SU-DHL-6 (cell line): ENCODE data around the gene PEX19.

Experiments
- EZH2phosphoT487 ChIP-seq: fragments of 200-600 bp; sonication (generic), shearing (Covaris generic); conservative IDR thresholded peaks from 2 replicates; pipeline ENCODE4 v1.6.1; 2018; ENCODE audit warnings: mild to moderate bottlenecking, antibody characterized with exemption, low read length, moderate library complexity, mixed read lengths
- TF ChIP-seq, protein P1 (sequence below): fragments of 200-600 bp; sonication (generic); IDR thresholded peaks from one replicate; pipeline ENCODE4 v1.5.1; 2017; ENCODE audit warnings: antibody characterized with exemption, mild to moderate bottlenecking, low read length, moderate library complexity; ENCODE audit not compliant: insufficient read depth, poor library complexity, severe bottlenecking

DNA sequence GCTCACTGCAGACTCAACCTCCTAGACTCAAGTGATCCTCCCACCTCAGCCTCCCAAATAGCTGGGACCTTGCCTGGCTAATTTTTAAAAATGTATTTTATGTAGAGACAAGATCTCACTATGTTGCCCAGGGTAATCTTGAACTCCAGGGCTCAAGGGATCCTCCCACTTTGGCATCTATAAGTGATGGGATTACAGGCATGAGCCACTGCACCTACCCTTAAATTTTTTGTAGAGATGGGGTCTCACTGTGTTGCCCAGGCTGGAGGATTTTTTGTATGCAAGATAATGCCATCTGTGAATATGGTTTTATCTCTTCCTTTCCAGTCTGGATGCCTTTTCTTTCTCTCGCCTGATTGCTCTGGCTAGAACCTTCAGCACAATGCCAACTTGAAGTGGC, 13.9 kb downstream of the PEX19 start:
- TF ChIP-seq, protein P1, sequence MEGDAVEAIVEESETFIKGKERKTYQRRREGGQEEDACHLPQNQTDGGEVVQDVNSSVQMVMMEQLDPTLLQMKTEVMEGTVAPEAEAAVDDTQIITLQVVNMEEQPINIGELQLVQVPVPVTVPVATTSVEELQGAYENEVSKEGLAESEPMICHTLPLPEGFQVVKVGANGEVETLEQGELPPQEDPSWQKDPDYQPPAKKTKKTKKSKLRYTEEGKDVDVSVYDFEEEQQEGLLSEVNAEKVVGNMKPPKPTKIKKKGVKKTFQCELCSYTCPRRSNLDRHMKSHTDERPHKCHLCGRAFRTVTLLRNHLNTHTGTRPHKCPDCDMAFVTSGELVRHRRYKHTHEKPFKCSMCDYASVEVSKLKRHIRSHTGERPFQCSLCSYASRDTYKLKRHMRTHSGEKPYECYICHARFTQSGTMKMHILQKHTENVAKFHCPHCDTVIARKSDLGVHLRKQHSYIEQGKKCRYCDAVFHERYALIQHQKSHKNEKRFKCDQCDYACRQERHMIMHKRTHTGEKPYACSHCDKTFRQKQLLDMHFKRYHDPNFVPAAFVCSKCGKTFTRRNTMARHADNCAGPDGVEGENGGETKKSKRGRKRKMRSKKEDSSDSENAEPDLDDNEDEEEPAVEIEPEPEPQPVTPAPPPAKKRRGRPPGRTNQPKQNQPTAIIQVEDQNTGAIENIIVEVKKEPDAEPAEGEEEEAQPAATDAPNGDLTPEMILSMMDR, result no peak
- no peak for TF ChIP-seq EZH2phosphoT487
